Neuron (in vitro differentiated cells): ENCODE data around the gene CAMTA1.

Experiments used
- H2AFZ ChIP-seq: one replicate; pipeline ENCODE4 v1.6.1; 2013; ENCODE audit warnings: low read depth, mild to moderate bottlenecking, inconsistent platforms, low read length, moderate library complexity
- H3K27me3 ChIP-seq: one replicate; pipeline ENCODE4 v1.6.1; 2013; ENCODE audit warnings: low read length; ENCODE audit not compliant: insufficient read depth
- H3K36me3 ChIP-seq: one replicate; pipeline ENCODE4 v1.6.1; 2013; ENCODE audit warnings: low read length; ENCODE audit not compliant: insufficient read depth
- H3K4me1 ChIP-seq: one replicate; pipeline ENCODE4 v1.6.1; 2013; ENCODE audit warnings: low read length; ENCODE audit not compliant: insufficient read depth
- H3K4me3 ChIP-seq: 2 replicates; pipeline ENCODE4 v1.5.1; 2013; ENCODE audit warnings: mild to moderate bottlenecking, low read length, moderate library complexity
- H3K9me3 ChIP-seq: one replicate; pipeline ENCODE4 v1.6.1; 2013; ENCODE audit warnings: low read length

The CAMTA1 gene

DNA sequence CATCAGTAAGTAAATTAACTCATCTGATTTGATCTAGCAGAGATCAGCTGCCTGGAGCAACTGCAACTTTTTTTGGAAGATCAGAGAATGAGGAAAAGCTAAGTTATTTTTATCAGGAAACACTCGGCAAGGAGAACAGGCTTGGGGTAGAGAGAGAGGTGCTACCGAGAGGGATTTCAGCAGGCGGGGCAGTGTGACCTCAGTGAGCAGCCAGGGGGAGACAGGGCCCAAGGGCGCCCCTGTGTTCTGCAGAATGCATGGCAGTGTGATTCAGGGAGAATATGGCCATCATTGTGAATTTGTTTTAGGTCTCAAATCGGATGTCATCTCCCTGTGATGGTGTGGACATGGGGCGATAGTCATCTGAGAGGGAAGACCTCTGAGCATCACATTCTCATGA is 501.8 kb downstream of the CAMTA1 start:
- Histone ChIP-seq H3K36me3 (no peaks in the 10 kb centered on the region), H3K4me3 (no peak overlapping the region), H3K4me1 (no peaks in the 10 kb centered on the region), H3K27me3 (peaks cover 7% of the 10 kb centered on the region), H2AFZ (no peak overlapping the region), H3K9me3 (no peaks in the 10 kb centered on the region)

DNA sequence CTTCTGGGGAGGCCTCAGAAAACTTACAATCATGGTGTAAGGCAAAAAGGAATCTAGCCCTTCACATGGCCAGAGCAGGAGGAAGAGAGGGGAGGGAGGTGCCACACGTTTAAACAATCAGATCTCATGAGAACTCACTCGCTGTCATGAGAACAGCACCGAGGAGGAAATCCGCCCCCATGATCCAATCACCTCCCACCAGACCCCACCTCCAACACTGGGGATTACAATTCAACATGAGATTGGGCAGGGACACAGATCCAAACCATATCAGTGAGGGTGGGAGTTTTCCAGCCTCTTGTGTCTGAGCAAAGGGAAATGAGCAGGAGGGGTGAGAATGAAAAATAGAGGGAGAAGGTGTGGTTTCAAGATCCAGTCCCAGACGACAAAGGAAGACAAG is 503.7 kb downstream of the CAMTA1 start:
- Histone ChIP-seq H3K9me3 (no peaks in the 10 kb centered on the region), H3K36me3 (no peaks in the 10 kb centered on the region), H2AFZ (no peak overlapping the region), H3K4me1 (no peaks in the 10 kb centered on the region), H3K27me3 (peaks cover 2% of the 10 kb centered on the region), H3K4me3 (no peak overlapping the region)

DNA sequence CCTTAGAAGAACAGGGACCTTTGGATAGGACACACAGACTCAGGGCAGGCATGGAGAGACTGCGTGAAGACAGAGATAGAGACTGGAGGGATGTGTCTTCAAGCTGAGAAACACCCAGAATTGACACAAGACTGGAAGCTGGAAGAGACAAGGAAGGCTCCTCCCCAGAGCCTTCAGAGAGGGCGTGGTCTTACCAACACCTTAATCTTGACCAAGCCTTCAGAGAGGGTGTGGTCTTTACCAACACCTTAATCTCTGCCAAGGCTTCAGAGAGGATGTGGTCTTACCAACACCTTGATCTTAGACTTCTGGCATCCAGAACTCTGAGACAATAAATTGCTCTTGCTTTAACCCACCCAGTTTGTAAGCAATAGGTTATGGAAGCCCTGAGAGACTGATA is 504.4 kb downstream of the CAMTA1 start:
- Histone ChIP-seq H2AFZ (no peak overlapping the region), H3K4me1 (no peaks in the 10 kb centered on the region), H3K36me3 (no peaks in the 10 kb centered on the region)

DNA sequence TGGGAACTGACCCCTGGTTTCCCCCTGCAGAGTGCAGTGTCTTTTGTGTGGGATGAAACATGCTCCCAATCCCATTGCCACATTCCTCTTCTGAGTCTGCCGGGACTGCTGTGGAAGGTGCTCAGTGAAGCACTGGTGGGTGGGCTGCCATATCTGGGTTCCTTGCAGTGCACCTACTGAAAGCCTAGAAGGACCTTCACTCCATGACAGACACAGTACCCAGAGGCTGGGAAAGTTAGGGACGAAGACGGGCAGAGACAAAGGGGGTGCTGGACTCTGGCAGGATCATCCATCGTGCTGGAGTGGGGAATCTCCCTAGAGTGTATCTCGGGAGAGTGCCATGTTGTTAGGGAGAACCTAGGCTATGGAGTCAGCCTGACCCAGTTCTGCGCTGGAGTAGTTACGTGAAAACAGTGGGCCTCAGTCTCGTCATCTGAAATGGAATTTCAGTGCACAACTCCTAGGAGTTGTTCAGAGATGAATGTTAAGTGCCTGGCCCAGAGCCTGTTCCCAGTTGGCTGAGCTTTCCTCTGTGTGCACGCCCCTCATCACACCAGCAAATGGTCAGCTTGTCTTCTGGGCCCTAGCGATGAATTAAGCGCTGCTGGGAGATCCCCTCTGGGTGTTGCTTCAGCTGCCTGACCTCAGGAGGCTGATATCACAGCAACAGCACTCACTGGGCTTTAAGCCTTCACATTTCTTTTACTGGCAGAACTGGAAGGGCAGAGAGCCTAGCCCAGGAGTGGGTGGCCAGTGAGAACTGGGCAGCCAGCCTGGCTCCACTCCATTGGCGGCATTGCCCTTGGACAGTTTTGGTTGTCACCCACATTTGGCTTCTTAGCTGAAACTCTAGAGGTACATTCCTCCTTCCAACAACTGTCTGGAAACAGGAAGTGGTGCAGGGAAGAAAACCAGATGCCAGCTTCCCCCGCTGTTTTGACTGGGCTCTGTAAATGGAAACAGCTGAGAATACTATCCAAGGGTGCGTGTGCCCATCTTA is 506.0 kb downstream of the CAMTA1 start:
- Histone ChIP-seq H3K9me3 (no peaks in the 10 kb centered on the region), H3K36me3 (no peaks in the 10 kb centered on the region), H3K4me3 (no peak overlapping the region), H3K27me3 (peaks cover 6% of the 10 kb centered on the region), H2AFZ (no peak overlapping the region), H3K4me1 (no peaks in the 10 kb centered on the region)

More for the DNA sequence above, 504.4 kb downstream of the CAMTA1 start:
- Histone ChIP-seq H3K27me3 (peaks cover 2% of the 10 kb centered on the region), H3K9me3 (no peaks in the 10 kb centered on the region), H3K4me3 (no peak overlapping the region)

DNA sequence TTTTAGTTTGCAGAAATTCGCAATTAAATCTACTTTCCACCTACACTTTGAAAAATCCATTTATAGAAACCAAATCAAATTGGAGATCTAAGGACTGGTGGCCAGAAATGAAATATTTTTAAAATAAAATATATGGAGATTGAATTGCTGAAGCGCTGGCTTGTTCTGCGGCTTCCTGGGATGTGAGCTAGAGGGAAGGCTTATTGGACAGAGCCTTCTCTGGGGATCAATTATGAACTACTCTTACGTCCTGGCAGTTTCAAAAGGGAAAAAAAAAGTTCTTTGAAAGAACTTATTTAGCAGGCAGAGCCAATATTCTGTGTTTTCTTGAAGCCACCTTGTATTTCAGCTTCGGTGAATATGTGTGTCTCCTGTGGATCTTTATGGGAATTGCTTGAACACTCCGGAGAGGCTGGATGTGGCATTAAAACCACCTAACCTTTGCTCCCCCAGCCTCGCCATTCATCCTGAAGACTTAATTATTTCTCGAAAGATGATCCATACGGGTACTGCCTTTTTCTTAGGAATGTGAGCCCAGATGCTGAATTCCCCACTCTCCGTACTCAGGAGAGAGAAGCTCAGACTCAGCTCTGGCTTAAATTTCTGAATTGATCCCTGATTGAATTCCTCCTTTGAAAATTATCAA is 506.9 kb downstream of the CAMTA1 start:
- Histone ChIP-seq H3K27me3 (peaks cover 6% of the 10 kb centered on the region), H3K4me1 (no peaks in the 10 kb centered on the region), H3K36me3 (no peaks in the 10 kb centered on the region), H3K4me3 (no peak overlapping the region), H2AFZ (no peak overlapping the region), H3K9me3 (no peaks in the 10 kb centered on the region)

DNA sequence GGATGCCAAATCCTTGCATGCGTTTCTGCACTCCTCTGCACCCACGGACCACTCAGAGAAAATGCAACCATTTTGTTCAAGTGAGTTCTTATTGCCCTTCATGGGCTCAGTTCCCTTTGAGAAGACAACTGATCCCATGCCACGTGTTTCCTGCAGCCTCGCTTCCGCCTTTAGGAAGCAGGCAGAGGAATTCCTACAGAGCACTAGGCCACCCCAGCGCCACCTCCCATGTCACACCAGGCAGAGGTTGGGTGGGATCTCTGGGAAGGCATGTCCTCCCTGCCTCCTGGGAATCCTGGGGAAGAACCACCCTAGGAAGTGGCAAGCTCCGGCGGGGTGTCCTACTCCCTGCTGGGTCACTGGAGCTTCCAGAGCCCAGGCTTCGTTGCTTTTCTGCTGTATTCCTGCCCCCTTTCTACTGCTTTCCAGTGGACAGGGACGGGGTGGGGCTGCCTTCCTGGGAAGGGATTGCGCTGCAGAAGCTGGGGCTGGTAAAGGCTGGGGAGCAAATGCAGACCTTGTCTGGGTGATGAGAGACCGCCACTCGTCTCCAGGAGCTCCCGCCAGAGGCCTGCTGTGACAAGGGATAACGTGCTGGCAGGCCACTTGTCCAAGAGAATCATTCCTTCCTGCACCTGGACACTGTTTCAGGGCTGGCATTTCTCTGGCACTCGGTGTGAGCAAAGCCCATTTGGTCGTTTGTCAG is 507.6 kb downstream of the CAMTA1 start:
- Histone ChIP-seq H3K4me3 (no peak overlapping the region), H3K4me1 (no peaks in the 10 kb centered on the region), H2AFZ (no peak overlapping the region), H3K27me3 (peaks cover 6% of the 10 kb centered on the region), H3K9me3 (no peaks in the 10 kb centered on the region), H3K36me3 (no peaks in the 10 kb centered on the region)

DNA sequence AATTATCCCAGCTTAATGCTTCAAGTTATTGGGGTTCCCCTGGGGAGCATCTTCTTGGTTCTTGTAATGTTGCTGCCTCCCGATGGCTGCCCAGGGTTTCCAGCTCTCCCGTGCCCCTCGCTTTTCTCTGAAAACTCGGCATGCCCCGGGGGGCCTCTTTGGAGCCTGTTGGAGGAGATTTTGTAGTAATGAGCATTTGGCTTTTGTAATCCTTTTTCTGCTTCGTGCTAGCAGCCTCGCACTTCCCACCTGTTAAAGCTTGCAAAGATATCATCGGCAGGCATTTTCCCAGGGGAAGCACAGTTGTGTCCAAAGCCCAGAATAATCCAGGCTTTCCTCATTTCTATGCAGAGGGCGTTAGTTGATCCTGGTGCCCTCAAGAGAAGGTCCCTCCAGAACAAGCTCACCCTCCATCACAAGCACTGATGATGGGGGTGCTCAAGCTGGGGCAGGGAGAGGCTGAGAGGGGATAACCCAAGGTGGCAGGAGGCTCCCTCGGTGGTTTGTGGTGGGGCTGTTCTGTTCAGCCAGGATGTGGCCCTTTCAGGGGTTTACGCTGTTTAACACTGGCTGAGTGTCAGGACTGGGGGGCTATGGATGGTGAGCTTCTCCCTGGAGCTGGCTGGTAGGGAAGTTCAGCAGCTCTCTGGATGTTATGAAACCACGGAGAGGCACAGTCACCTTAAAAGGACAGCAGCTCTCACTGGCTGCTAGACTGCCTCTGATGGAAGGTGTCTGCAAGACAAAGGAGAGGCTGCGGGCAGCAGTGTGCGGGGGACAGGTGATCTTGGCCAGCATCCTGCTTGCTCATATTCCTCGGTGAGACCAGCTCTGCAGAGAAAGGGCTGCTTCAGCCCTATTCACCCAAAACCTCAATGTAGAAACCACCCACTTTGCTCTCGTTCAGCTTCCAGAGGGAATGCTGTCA is 508.7 kb downstream of the CAMTA1 start:
- no peak overlapping the region for H2AFZ ChIP-seq
- H3K36me3 ChIP-seq = no peaks in the 10 kb centered on the region
- no peaks in the 10 kb centered on the region for H3K9me3 ChIP-seq
- H3K4me1 ChIP-seq = no peaks in the 10 kb centered on the region
- no peak overlapping the region for H3K4me3 ChIP-seq
- H3K27me3 ChIP-seq = peaks cover 10% of the 10 kb centered on the region

DNA sequence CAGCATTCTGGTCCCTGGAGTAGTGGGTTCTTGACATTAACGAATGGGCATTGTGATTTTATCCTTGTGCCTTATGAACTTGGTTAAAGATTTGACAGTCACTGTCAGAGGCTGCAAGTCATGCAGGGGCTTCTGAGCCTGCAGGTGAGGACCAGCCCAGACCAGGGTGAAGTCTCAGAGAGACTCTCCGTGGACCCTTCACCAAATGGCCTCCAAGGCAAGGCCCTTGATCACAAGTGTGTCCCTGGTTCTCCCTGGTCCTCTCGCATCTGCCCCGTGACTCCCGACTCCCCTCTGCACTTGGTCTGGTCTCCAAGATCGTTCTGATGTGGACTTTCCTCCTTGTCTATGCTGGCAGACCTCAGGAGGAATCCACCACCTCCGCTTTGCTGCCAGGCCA is 509.4 kb downstream of the CAMTA1 start:
- Histone ChIP-seq H3K4me1 (no peaks in the 10 kb centered on the region), H3K9me3 (no peaks in the 10 kb centered on the region), H2AFZ (no peak overlapping the region), H3K27me3 (peaks cover 12% of the 10 kb centered on the region), H3K36me3 (no peaks in the 10 kb centered on the region), H3K4me3 (no peak overlapping the region)

DNA sequence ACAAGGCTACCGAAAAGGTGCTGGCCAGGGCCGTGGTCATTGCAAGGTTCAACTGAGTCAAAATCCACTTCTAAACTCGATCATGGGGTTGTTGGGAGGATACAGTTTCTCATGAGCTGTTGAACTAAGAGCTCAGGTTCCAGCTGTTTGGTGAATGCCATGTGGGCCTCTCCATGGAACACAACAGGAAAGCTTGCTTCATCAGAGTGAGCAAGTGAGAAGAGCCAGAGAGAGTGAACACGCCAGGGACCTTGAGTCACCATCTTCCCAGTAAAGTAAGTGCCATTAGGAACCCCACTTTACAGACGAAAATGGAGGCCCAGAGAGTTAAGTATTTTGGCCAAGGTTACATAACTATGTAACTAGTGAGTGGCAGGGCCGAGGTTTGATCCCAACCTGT is 510.7 kb downstream of the CAMTA1 start:
- Histone ChIP-seq H3K27me3 (peaks cover 12% of the 10 kb centered on the region), H3K4me1 (no peaks in the 10 kb centered on the region), H3K36me3 (no peaks in the 10 kb centered on the region), H3K9me3 (no peaks in the 10 kb centered on the region), H2AFZ (no peak overlapping the region), H3K4me3 (no peak overlapping the region)

DNA sequence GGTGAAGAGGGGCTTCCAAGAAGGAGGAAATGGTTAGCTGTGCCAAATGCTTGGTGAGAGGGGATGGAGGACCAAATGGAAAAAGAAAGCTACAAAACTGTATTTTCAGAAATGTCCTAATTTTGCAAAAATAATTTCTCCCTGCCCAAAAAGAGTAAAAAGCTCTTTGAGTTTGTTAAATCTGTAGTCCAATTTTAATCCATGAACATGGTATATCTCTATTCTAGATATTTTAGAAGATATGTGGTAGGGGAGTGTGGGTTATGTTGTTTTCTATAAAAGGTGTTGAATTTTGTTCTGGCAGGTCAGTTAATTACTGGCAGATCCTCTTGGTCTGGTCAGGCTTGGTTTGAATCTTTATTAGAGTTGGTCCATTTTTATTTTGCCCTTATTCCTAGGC is 511.7 kb downstream of the CAMTA1 start:
- H2AFZ ChIP-seq = no peak overlapping the region
- H3K36me3 ChIP-seq = no peaks in the 10 kb centered on the region
- H3K4me1 ChIP-seq = no peaks in the 10 kb centered on the region
- no peak overlapping the region for H3K4me3 ChIP-seq
- H3K9me3 ChIP-seq = no peaks in the 10 kb centered on the region
- H3K27me3 ChIP-seq = peaks cover 10% of the 10 kb centered on the region

DNA sequence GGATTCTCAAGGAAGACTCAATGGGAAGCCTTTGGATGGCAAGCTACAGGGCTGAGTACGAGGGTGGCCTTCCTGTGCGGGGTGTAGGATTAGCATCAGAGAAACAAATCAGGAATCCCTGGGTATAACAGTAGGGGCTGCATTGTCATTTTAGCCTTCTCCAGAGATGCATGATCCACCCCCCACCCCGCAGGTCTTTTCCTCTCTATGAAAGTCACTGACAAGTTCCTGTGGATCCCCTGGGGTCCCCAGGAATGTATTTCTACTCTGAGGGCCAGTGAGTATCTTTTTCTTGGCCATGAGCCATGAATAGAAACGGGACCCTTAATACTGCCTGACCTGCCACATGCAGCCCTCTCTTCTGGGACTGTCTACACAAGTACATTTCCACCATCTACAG is 512.9 kb downstream of the CAMTA1 start:
- Histone ChIP-seq H3K36me3 (no peaks in the 10 kb centered on the region), H3K4me3 (no peak overlapping the region), H2AFZ (no peak overlapping the region), H3K9me3 (no peaks in the 10 kb centered on the region), H3K27me3 (peaks cover 10% of the 10 kb centered on the region), H3K4me1 (no peaks in the 10 kb centered on the region)

DNA sequence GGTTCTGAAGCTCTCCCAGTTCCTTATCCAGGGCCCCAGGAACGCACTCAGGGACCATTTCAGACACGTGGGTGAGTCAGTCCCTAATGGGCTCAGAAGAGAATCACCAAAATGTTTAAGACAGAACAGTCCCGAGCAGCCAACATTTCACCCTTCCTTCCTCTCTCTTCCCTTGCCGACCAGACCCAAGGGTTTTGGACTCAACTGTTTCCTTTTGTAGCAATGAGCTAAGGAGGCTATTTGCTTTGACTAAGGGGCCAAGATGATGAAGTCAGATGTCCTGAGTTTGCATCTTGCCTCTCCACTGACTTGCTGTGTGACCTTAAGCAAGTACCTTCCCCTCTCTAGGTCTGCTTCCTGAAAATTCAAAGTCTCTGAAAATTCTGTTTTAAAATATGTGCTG is 513.5 kb downstream of the CAMTA1 start:
- H3K36me3 ChIP-seq = no peaks in the 10 kb centered on the region
- H3K27me3 ChIP-seq = peaks cover 10% of the 10 kb centered on the region
- H2AFZ ChIP-seq = no peak overlapping the region
- H3K9me3 ChIP-seq = no peaks in the 10 kb centered on the region
- H3K4me3 ChIP-seq = no peak overlapping the region
- H3K4me1 ChIP-seq = no peaks in the 10 kb centered on the region
